Measurements from ENCODE around the gene LNPK.
"Not testable (repeated sequence)": the region's sequence is repeated elsewhere in the genome, so short reads cannot be mapped to it uniquely, and the experiment has no call there.

Gene LNPK

GRCh38 chr2:175976391-175977157, 25.5 kb downstream of the LNPK start:
- Histone ChIP-seq H3K27ac (no peak overlapping the region), H3K9ac (no peak overlapping the region), H3K4me3 (no peak overlapping the region), H3K27me3 (no peaks in the 10 kb centered on the region), H3K4me1 (no peaks in the 10 kb centered on the region), H3K4me2 (no peak overlapping the region), H4K20me1 (no peaks in the 10 kb centered on the region), H3K36me3 (peaks cover 53% of the 10 kb centered on the region), H3K9me3 (0 out of 2 replicates have a peak, but pooled peaks cover 11% of the 10 kb centered on the region)
- TF ChIP-seq Cebpa-rat (IDR thresholded peaks at IDR 0.05), result no peak

- Histone ChIP-seq H3K9ac (no peak overlapping the region), H3K27ac (no peak overlapping the region), H3K4me2 (no peak overlapping the region), H3K9me3 (0 out of 2 replicates have a peak, but pooled peaks cover 11% of the 10 kb centered on the region), H3K4me3 (no peak overlapping the region), H3K27me3 (no peaks in the 10 kb centered on the region), H4K20me1 (no peaks in the 10 kb centered on the region), H3K36me3 (peaks cover 49% of the 10 kb centered on the region), H3K4me1 (no peaks in the 10 kb centered on the region)
- TF ChIP-seq Cebpa-rat (IDR thresholded peaks at IDR 0.05), result no peak
Observed at GRCh38 chr2:175973373-175973772, 28.7 kb downstream of the LNPK start.

- Histone ChIP-seq H3K27ac (no peak overlapping the region), H3K9me3 (peaks cover 4% of the 10 kb centered on the region), H4K20me1 (no peaks in the 10 kb centered on the region), H3K27me3 (no peaks in the 10 kb centered on the region), H3K4me3 (no peak overlapping the region), H3K9ac (no peak overlapping the region), H3K36me3 (peaks cover 18% of the 10 kb centered on the region; the same call in 1 of the 2 replicates), H3K4me2 (no peak overlapping the region), H3K4me1 (no peaks in the 10 kb centered on the region)
- no peak for TF ChIP-seq Cebpa-rat (IDR thresholded peaks at IDR 0.05)
Observed at GRCh38 chr2:175966839-175967238, 35.2 kb downstream of the LNPK start.

GRCh38 chr2:175965773-175966172, 36.3 kb downstream of the LNPK start:
- Histone ChIP-seq H3K36me3 (peaks cover 22% of the 10 kb centered on the region; the same call in 1 of the 2 replicates), H3K4me3 (no peak overlapping the region), H3K9ac (no peak overlapping the region), H3K27ac (no peak overlapping the region), H4K20me1 (no peaks in the 10 kb centered on the region), H3K4me2 (no peak overlapping the region), H3K27me3 (no peaks in the 10 kb centered on the region), H3K4me1 (no peaks in the 10 kb centered on the region), H3K9me3 (peaks cover 9% of the 10 kb centered on the region)
- TF ChIP-seq Cebpa-rat (IDR thresholded peaks at IDR 0.05), result no peak

- no peaks in the 10 kb centered on the region for H3K27me3 ChIP-seq
- no peak overlapping the region for H3K4me2 ChIP-seq
- no peak overlapping the region for H3K4me3 ChIP-seq
- H3K9me3 ChIP-seq, result peaks cover 9% of the 10 kb centered on the region
- no peaks in the 10 kb centered on the region for H3K4me1 ChIP-seq
- H4K20me1 ChIP-seq, result no peaks in the 10 kb centered on the region
- H3K9ac ChIP-seq, result no peak overlapping the region
- no peak for TF ChIP-seq Cebpa-rat (IDR thresholded peaks at IDR 0.05)
- no peak overlapping the region for H3K27ac ChIP-seq
- H3K36me3 ChIP-seq, result peaks cover 17% of the 10 kb centered on the region
Observed at GRCh38 chr2:175964195-175964594, 37.9 kb downstream of the LNPK start.

GRCh38 chr2:175963171-175963570, 38.9 kb downstream of the LNPK start:
- H4K20me1 ChIP-seq, H3K4me1 ChIP-seq, H3K4me3 ChIP-seq, H3K27ac ChIP-seq, H3K27me3 ChIP-seq, H3K9ac ChIP-seq, H3K9me3 ChIP-seq, H3K4me2 ChIP-seq: not testable (repeated sequence)
- H3K36me3 ChIP-seq, result peaks cover 26% of the 10 kb centered on the region

GRCh38 chr2:175957845-175958244, 44.2 kb downstream of the LNPK start:
- H3K9ac ChIP-seq, result no peak overlapping the region
- no peak overlapping the region for H3K4me2 ChIP-seq
- no peaks in the 10 kb centered on the region for H4K20me1 ChIP-seq
- no peak overlapping the region for H3K27ac ChIP-seq
- H3K9me3 ChIP-seq, result 0 out of 2 replicates have a peak, but pooled peaks cover 4% of the 10 kb centered on the region
- no peak overlapping the region for H3K4me3 ChIP-seq
- peaks cover 53% of the 10 kb centered on the region for H3K36me3 ChIP-seq
- H3K4me1 ChIP-seq, result no peaks in the 10 kb centered on the region
- no peaks in the 10 kb centered on the region for H3K27me3 ChIP-seq
- no peak for TF ChIP-seq Cebpa-rat (IDR thresholded peaks at IDR 0.05)

- H3K4me1 ChIP-seq, result no peaks in the 10 kb centered on the region
- no peaks in the 10 kb centered on the region for H4K20me1 ChIP-seq
- H3K9me3 ChIP-seq, result no peaks in the 10 kb centered on the region
- H3K4me3 ChIP-seq, result no peak overlapping the region
- H3K27ac ChIP-seq, result no peak overlapping the region
- no peaks in the 10 kb centered on the region for H3K27me3 ChIP-seq
- H3K9ac ChIP-seq, result no peak overlapping the region
- TF ChIP-seq Cebpa-rat (IDR thresholded peaks at IDR 0.05), result no peak
- H3K4me2 ChIP-seq, result no peak overlapping the region
- peaks cover 49% of the 10 kb centered on the region for H3K36me3 ChIP-seq
Observed at GRCh38 chr2:175955136-175955535, 46.9 kb downstream of the LNPK start.

GRCh38 chr2:175950512-175950911, 51.6 kb downstream of the LNPK start:
- TF ChIP-seq Cebpa-rat (IDR thresholded peaks at IDR 0.05), result no peak
- Histone ChIP-seq H3K4me3 (no peak overlapping the region), H4K20me1 (no peaks in the 10 kb centered on the region), H3K9ac (no peak overlapping the region), H3K9me3 (no peaks in the 10 kb centered on the region), H3K4me1 (no peaks in the 10 kb centered on the region), H3K4me2 (no peak overlapping the region), H3K27me3 (no peaks in the 10 kb centered on the region), H3K27ac (no peak overlapping the region), H3K36me3 (peaks cover 16% of the 10 kb centered on the region)

GRCh38 chr2:175948191-175948590, 53.9 kb downstream of the LNPK start:
- Histone ChIP-seq H3K27me3 (no peaks in the 10 kb centered on the region), H3K9me3 (no peaks in the 10 kb centered on the region), H3K27ac (no peak overlapping the region), H3K9ac (no peak overlapping the region), H3K36me3 (peaks cover 13% of the 10 kb centered on the region; the same call in 1 of the 2 replicates), H4K20me1 (no peaks in the 10 kb centered on the region), H3K4me3 (no peak overlapping the region), H3K4me2 (no peak overlapping the region), H3K4me1 (no peaks in the 10 kb centered on the region)
- no peak for TF ChIP-seq Cebpa-rat (IDR thresholded peaks at IDR 0.05)
